ENCODE data around the gene TNS3. TPM values are rescaled to one million over a fixed set of nuclear protein-coding genes. Genes with fewer than 3 reads are reported as not detected.

Gene TNS3
- total RNA-seq, 1 donor from 2014 or later: 30.3 TPM

GRCh38 chr7:47328392-47329319, 253.3 kb downstream of the TNS3 start:
- H3K36me3 Mint-ChIP-seq (ENCODE audit: low read depth): peaks cover 47% of the 10 kb centered on the region
- CTCF ChIA-PET: no interaction called here
- POLR2A ChIA-PET: no interaction called here
- TF ChIP-seq CTCF (IDR thresholded peaks at IDR 0.05): no peak
- H3K27ac Mint-ChIP-seq: no peak overlapping the region
- no peaks in the 10 kb centered on the region for H3K27me3 Mint-ChIP-seq
- intact Hi-C loops (cut with micrococcal nuclease): no loop called here
- DNase-seq (no peak), ATAC-seq (ENCODE audit: low read depth) (no peak)
- no peak overlapping the region for H3K4me3 Mint-ChIP-seq
- H3K4me1 Mint-ChIP-seq: peaks cover 7% of the 10 kb centered on the region
- no peaks in the 10 kb centered on the region for H3K9me3 Mint-ChIP-seq

- Mint-ChIP-seq H3K27me3 (no peaks in the 10 kb centered on the region), H3K9me3 (no peaks in the 10 kb centered on the region), H3K36me3 (ENCODE audit: low read depth) (peaks cover 53% of the 10 kb centered on the region), H3K4me1 (peaks cover 7% of the 10 kb centered on the region), H3K27ac (no peak overlapping the region), H3K4me3 (no peak overlapping the region)
- no peak for ATAC-seq (ENCODE audit: low read depth)
- no peak for DNase-seq
- ChIA-PET CTCF (no interaction called here), POLR2A (no interaction called here)
- intact Hi-C loops (cut with micrococcal nuclease): no loop called here
- no peak for TF ChIP-seq CTCF (IDR thresholded peaks at IDR 0.05)
These were observed 254.1 kb downstream of the TNS3 start for GRCh38 chr7:47327698-47328391.

- H3K36me3 Mint-ChIP-seq (ENCODE audit: low read depth): peaks cover 54% of the 10 kb centered on the region
- no peak overlapping the region for H3K4me3 Mint-ChIP-seq
- no peak for DNase-seq
- H3K9me3 Mint-ChIP-seq: no peaks in the 10 kb centered on the region
- no peaks in the 10 kb centered on the region for H3K27me3 Mint-ChIP-seq
- no peak overlapping the region for H3K27ac Mint-ChIP-seq
- intact Hi-C loops (cut with micrococcal nuclease): no loop called here
- H3K4me1 Mint-ChIP-seq: peaks cover 7% of the 10 kb centered on the region
- no peak for TF ChIP-seq CTCF (IDR thresholded peaks at IDR 0.05)
- ChIA-PET CTCF (no interaction called here), POLR2A (no interaction called here)
- no peak for ATAC-seq (ENCODE audit: low read depth)
These were observed 254.6 kb downstream of the TNS3 start for GRCh38 chr7:47327346-47327697.

GRCh38 chr7:47326808-47327207, 255.1 kb downstream of the TNS3 start:
- no peak overlapping the region for H3K27ac Mint-ChIP-seq
- no peak overlapping the region for H3K4me3 Mint-ChIP-seq
- CTCF ChIA-PET: no interaction called here
- TF ChIP-seq CTCF (IDR thresholded peaks at IDR 0.05): no peak
- DNase-seq (no peak), ATAC-seq (ENCODE audit: low read depth) (no peak)
- POLR2A ChIA-PET: no interaction called here
- H3K27me3 Mint-ChIP-seq: no peaks in the 10 kb centered on the region
- peaks cover 52% of the 10 kb centered on the region for H3K36me3 Mint-ChIP-seq (ENCODE audit: low read depth)
- H3K9me3 Mint-ChIP-seq: no peaks in the 10 kb centered on the region
- peaks cover 7% of the 10 kb centered on the region for H3K4me1 Mint-ChIP-seq
- intact Hi-C loops (cut with micrococcal nuclease): no loop called here

- no peak for ATAC-seq (ENCODE audit: low read depth)
- Mint-ChIP-seq H3K27ac (no peak overlapping the region), H3K36me3 (ENCODE audit: low read depth) (peaks cover 52% of the 10 kb centered on the region), H3K4me1 (peaks cover 7% of the 10 kb centered on the region), H3K27me3 (no peaks in the 10 kb centered on the region), H3K4me3 (no peak overlapping the region), H3K9me3 (no peaks in the 10 kb centered on the region)
- TF ChIP-seq CTCF (IDR thresholded peaks at IDR 0.05): no peak
- intact Hi-C loops (cut with micrococcal nuclease): no loop called here
- ChIA-PET CTCF (no interaction called here), POLR2A (no interaction called here)
- DNase-seq: no peak
These were observed 255.7 kb downstream of the TNS3 start for GRCh38 chr7:47326220-47326619.

All from activated B cell treated with CpG ODN at 0.5 μM for 24 hours (primary cell).